HCT116 (cell line): ENCODE results near the gene SDF4.

Experiments
- CEBPB ChIP-seq: IDR thresholded peaks from 2 replicates; pipeline ENCODE4 v1.6.1; 2012; ENCODE audit warnings: low read depth
- CTCF ChIP-seq, 3 experiments: fragments of 200-600 bp in 1 of 3; sonication (generic) in 1 of 3; IDR thresholded peaks in 2 of 3; conservative IDR thresholded peaks in 1 of 3; 2 replicates each; pipeline ENCODE4 v1.5.1; 2012 to 2017; ENCODE audit warnings: low read depth in 2 of 3, low read length in 2 of 3, antibody characterized with exemption in 1 of 3, borderline replicate concordance in 1 of 3, control low read depth in 1 of 3, mild to moderate bottlenecking in 1 of 3, mixed read lengths in 1 of 3, mixed run types in 1 of 3, moderate library complexity in 1 of 3; ENCODE audit not compliant: insufficient read depth in 1 of 3
- EGR1 ChIP-seq: IDR thresholded peaks from 2 replicates; pipeline ENCODE4 v1.6.1; 2012; ENCODE audit warnings: low read depth
- ELF1 ChIP-seq: IDR thresholded peaks from 2 replicates; pipeline ENCODE4 v1.6.1; 2012; ENCODE audit warnings: low read depth, borderline replicate concordance
- EZH2 ChIP-seq: fragments of 200-600 bp; sonication (generic); IDR thresholded peaks from 2 replicates; pipeline ENCODE4 v1.6.1; 2017; ENCODE audit warnings: antibody characterized with exemption, mixed run types
- JUND ChIP-seq: IDR thresholded peaks from 2 replicates; pipeline ENCODE4 v1.6.1; 2012
- MAX ChIP-seq: IDR thresholded peaks from 2 replicates; pipeline ENCODE4 v1.6.1; 2012
- POLR2A ChIP-seq: IDR thresholded peaks from 2 replicates; pipeline ENCODE4 v1.7.0; 2011; ENCODE audit warnings: borderline replicate concordance; ENCODE audit not compliant: insufficient read depth, insufficient read length; ENCODE audit errors: extremely low read depth
- POLR2AphosphoS5 ChIP-seq: IDR thresholded peaks from 2 replicates; pipeline ENCODE4 v1.6.1; 2011; ENCODE audit warnings: mild to moderate bottlenecking, low read depth, low read length, moderate library complexity
- SRF ChIP-seq: IDR thresholded peaks from 2 replicates; pipeline ENCODE4 v1.6.1; 2012; ENCODE audit warnings: low read depth
- YY1 ChIP-seq: IDR thresholded peaks from 2 replicates; pipeline ENCODE4 v1.6.1; 2011; ENCODE audit warnings: low read length, low read depth, moderate library complexity, mild to moderate bottlenecking; ENCODE audit not compliant: insufficient replicate concordance; ENCODE audit errors: extremely low read depth
- TF ChIP-seq, protein P1 (sequence below): IDR thresholded peaks from 2 replicates; pipeline ENCODE4 v1.6.1; 2012; ENCODE audit warnings: low read depth

- TF ChIP-seq POLR2A = no peak
- no peak for TF ChIP-seq CTCF (IDR thresholded peaks at IDR 0.05 in 2 of 3, conservative IDR thresholded peaks at IDR 0.05 in 1 of 3; ENCODE audit: borderline replicate concordance in 1 of 3, insufficient read depth in 1 of 3, low read depth in 2 of 3, low read length in 2 of 3)
- TF ChIP-seq POLR2AphosphoS5 = no peak
- TF ChIP-seq MAX = no peak
- no peak for TF ChIP-seq EZH2
- TF ChIP-seq SRF = no peak
- TF ChIP-seq, protein P1, sequence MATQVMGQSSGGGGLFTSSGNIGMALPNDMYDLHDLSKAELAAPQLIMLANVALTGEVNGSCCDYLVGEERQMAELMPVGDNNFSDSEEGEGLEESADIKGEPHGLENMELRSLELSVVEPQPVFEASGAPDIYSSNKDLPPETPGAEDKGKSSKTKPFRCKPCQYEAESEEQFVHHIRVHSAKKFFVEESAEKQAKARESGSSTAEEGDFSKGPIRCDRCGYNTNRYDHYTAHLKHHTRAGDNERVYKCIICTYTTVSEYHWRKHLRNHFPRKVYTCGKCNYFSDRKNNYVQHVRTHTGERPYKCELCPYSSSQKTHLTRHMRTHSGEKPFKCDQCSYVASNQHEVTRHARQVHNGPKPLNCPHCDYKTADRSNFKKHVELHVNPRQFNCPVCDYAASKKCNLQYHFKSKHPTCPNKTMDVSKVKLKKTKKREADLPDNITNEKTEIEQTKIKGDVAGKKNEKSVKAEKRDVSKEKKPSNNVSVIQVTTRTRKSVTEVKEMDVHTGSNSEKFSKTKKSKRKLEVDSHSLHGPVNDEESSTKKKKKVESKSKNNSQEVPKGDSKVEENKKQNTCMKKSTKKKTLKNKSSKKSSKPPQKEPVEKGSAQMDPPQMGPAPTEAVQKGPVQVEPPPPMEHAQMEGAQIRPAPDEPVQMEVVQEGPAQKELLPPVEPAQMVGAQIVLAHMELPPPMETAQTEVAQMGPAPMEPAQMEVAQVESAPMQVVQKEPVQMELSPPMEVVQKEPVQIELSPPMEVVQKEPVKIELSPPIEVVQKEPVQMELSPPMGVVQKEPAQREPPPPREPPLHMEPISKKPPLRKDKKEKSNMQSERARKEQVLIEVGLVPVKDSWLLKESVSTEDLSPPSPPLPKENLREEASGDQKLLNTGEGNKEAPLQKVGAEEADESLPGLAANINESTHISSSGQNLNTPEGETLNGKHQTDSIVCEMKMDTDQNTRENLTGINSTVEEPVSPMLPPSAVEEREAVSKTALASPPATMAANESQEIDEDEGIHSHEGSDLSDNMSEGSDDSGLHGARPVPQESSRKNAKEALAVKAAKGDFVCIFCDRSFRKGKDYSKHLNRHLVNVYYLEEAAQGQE = no peak
- TF ChIP-seq CEBPB = no peak
- TF ChIP-seq YY1 = no peak
- TF ChIP-seq JUND = no peak
- no peak for TF ChIP-seq EGR1
- no peak for TF ChIP-seq ELF1
Observed at GRCh38 chr1:1262071-1262470, 30.3 kb upstream of the SDF4 start.
